GM21423 (cell line): Measurements from ENCODE around the gene ZBTB39.
"Not testable (repeated sequence)": the region's sequence is repeated elsewhere in the genome, so short reads cannot be mapped to it uniquely, and the experiment has no call there.

ENCODE experiments used
- ATAC-seq: cut with Tn5 transposase; IDR thresholded peaks from one replicate; pipeline ENCODE4 v1.9.1; 2021; ENCODE audit warnings: mild to moderate bottlenecking, moderate library complexity; ENCODE audit not compliant: unreplicated experiment

Gene ZBTB39

GRCh38 chr12:57005980-57006808, at the start of gene ZBTB39:
ZBTB39 (minus strand) TSS chr12:57006546; CDS start chr12:57004917, 1,629 bp downstream.
- peak; percentile 71 for ATAC-seq

GRCh38 chr12:57055824-57056223, 49.5 kb upstream of the ZBTB39 start:
- ATAC-seq: no peak

- ATAC-seq: not testable (repeated sequence)
These were observed 47.6 kb upstream of the ZBTB39 start for GRCh38 chr12:57053901-57054300.

GRCh38 chr12:57053146-57053545, 46.8 kb upstream of the ZBTB39 start:
- ATAC-seq: not testable (repeated sequence)

GRCh38 chr12:57051011-57051410, 44.7 kb upstream of the ZBTB39 start:
- ATAC-seq: no peak

- ATAC-seq: no peak
These were observed 43.5 kb upstream of the ZBTB39 start, which contains the start of gene MYO1A for GRCh38 chr12:57049890-57050289. MYO1A (minus strand) TSS chr12:57050129; CDS start chr12:57048323, 1,806 bp downstream.

GRCh38 chr12:57049119-57049446, 42.7 kb upstream of the ZBTB39 start:
- ATAC-seq: no peak

GRCh38 chr12:57048423-57049118, 42.2 kb upstream of the ZBTB39 start:
- ATAC-seq: no peak

- no peak for ATAC-seq
These were observed 41.6 kb upstream of the ZBTB39 start for GRCh38 chr12:57047981-57048380.

GRCh38 chr12:57046947-57047890, 40.9 kb upstream of the ZBTB39 start:
- no peak for ATAC-seq

- ATAC-seq: no peak
These were observed 39.9 kb upstream of the ZBTB39 start for GRCh38 chr12:57046086-57046791.

- no peak for ATAC-seq
These were observed 38.5 kb upstream of the ZBTB39 start for GRCh38 chr12:57044889-57045288.

GRCh38 chr12:57044468-57044867, 38.1 kb upstream of the ZBTB39 start:
- no peak for ATAC-seq

- ATAC-seq: no peak
These were observed 36.3 kb upstream of the ZBTB39 start for GRCh38 chr12:57042695-57043094.

GRCh38 chr12:57040750-57041149, 34.4 kb upstream of the ZBTB39 start:
- no peak for ATAC-seq

GRCh38 chr12:57040211-57040610, 33.9 kb upstream of the ZBTB39 start:
- no peak for ATAC-seq

- ATAC-seq: no peak
These were observed 32.9 kb upstream of the ZBTB39 start for GRCh38 chr12:57039016-57039798.

GRCh38 chr12:57037264-57037663, 30.9 kb upstream of the ZBTB39 start:
- ATAC-seq: no peak

GRCh38 chr12:57033431-57033830, 27.1 kb upstream of the ZBTB39 start:
- no peak for ATAC-seq

- ATAC-seq: no peak
These were observed 25.4 kb upstream of the ZBTB39 start for GRCh38 chr12:57031789-57032188.
